ENCODE results near the gene CPNE8. TPM values are rescaled to one million over a fixed set of nuclear protein-coding genes. Genes with fewer than 3 reads are reported as not detected.

Gene CPNE8
- total RNA-seq, 1 donor from 2014 or later = 10.8 TPM

DNA sequence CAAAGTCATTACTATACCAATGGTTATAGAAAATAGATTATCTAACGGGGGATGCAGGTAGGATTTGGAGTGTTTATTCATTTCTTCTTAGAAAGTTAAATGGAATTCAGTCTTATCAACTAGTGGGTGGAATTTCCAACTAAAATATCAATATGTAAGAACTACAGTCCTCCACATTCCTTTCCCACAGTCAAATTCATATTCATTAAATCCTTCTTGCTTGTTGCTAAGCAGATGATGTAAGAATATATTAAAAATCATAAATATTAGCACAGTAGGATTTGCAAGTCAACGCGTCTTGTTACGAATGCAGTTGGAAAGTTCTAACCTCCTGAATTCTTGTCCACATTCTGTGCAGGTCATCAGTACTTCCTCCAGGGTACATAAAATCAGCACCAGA lies 259.2 kb downstream of the CPNE8 start:
- Mint-ChIP-seq H3K36me3 (ENCODE audit: low read depth, unreplicated experiment) (no peaks in the 10 kb centered on the region), H3K27ac (ENCODE audit: unreplicated experiment) (no peak overlapping the region), H3K4me3 (ENCODE audit: unreplicated experiment) (no peak overlapping the region), H3K9me3 (ENCODE audit: unreplicated experiment) (no peaks in the 10 kb centered on the region), H3K4me1 (ENCODE audit: unreplicated experiment) (no peaks in the 10 kb centered on the region), H3K27me3 (ENCODE audit: unreplicated experiment) (no peaks in the 10 kb centered on the region)
- DNase-seq (ENCODE audit: low spot score) = no peak
- TF ChIP-seq, protein P1, sequence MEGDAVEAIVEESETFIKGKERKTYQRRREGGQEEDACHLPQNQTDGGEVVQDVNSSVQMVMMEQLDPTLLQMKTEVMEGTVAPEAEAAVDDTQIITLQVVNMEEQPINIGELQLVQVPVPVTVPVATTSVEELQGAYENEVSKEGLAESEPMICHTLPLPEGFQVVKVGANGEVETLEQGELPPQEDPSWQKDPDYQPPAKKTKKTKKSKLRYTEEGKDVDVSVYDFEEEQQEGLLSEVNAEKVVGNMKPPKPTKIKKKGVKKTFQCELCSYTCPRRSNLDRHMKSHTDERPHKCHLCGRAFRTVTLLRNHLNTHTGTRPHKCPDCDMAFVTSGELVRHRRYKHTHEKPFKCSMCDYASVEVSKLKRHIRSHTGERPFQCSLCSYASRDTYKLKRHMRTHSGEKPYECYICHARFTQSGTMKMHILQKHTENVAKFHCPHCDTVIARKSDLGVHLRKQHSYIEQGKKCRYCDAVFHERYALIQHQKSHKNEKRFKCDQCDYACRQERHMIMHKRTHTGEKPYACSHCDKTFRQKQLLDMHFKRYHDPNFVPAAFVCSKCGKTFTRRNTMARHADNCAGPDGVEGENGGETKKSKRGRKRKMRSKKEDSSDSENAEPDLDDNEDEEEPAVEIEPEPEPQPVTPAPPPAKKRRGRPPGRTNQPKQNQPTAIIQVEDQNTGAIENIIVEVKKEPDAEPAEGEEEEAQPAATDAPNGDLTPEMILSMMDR (IDR thresholded peaks at IDR 0.05; ENCODE audit: unreplicated experiment) = no peak

DNA sequence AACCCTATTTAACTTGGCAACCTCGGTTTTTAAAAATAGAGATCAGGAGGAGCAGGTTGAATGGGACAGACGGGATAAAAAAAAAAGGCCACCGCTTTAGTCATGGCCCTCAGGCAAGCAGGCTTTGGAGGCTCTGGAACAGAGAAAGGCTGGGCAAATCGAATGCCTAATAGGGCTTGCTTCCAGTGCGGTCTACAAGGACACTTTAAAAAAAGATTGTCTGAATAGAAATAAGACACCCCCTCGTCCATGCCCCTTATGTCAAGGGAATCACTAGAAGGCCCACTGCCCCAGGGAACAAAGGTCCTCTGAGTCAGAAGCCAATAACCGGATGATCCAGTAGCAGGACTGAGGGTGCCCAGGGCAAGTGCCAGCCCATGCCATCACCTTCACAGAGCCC lies 265.8 kb downstream of the CPNE8 start:
- no peak overlapping the region for H3K27ac Mint-ChIP-seq (ENCODE audit: unreplicated experiment)

DNA sequence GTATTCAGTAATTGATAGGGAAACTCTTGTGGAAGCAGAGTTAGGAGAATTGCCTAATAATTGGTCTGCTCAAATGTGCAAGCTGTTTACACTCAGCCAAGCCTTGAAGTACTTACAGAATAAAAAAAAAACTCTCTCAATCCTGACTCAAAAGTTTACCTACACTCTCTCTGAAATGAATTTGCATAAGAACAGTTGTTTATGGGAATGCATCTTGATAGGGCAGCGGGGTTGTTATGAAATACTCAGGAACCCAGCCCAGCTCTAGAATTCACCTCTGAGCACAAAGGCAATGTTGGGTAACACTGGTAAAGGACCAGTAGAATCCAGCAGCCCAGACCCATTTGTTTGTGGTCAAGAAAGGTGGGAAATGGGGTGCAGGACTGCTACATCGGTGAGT lies 267.0 kb downstream of the CPNE8 start:
- Mint-ChIP-seq H3K27ac (ENCODE audit: unreplicated experiment) (no peak overlapping the region), H3K4me3 (ENCODE audit: unreplicated experiment) (no peak overlapping the region), H3K4me1 (ENCODE audit: unreplicated experiment) (peaks cover 3% of the 10 kb centered on the region), H3K9me3 (ENCODE audit: unreplicated experiment) (peaks cover 7% of the 10 kb centered on the region), H3K27me3 (ENCODE audit: unreplicated experiment) (peaks cover 3% of the 10 kb centered on the region), H3K36me3 (ENCODE audit: low read depth, unreplicated experiment) (no peaks in the 10 kb centered on the region)
- no peak for DNase-seq (ENCODE audit: low spot score)
- TF ChIP-seq, protein P1 (IDR thresholded peaks at IDR 0.05; ENCODE audit: unreplicated experiment) = no peak

More for the DNA sequence above, 265.8 kb downstream of the CPNE8 start:
- peaks cover 3% of the 10 kb centered on the region for H3K27me3 Mint-ChIP-seq (ENCODE audit: unreplicated experiment)
- TF ChIP-seq, protein P1 (IDR thresholded peaks at IDR 0.05; ENCODE audit: unreplicated experiment) = no peak
- H3K4me3 Mint-ChIP-seq (ENCODE audit: unreplicated experiment) = no peak overlapping the region
- no peak for DNase-seq (ENCODE audit: low spot score)
- no peaks in the 10 kb centered on the region for H3K36me3 Mint-ChIP-seq (ENCODE audit: low read depth, unreplicated experiment)
- peaks cover 3% of the 10 kb centered on the region for H3K4me1 Mint-ChIP-seq (ENCODE audit: unreplicated experiment)
- H3K9me3 Mint-ChIP-seq (ENCODE audit: unreplicated experiment) = peaks cover 7% of the 10 kb centered on the region

DNA sequence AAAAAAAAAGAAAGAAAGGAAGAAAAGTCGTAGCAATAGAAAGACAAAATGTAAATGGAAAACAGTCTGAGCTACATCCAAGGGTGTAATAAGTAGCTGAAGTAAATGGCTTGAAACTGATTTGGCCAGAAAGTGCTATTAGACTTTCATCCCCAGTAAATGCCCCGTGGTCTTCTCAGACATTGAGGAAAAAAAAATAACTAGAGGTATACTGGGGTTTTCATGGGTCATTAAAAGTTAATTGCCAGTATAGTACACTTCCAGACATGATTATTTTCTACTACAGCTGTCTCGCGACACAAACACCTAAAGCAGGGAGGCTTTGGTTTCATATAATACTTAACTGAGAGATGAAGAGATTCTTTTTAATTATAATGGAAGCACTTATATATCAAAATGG lies 271.9 kb downstream of the CPNE8 start:
- no peak overlapping the region for H3K27ac Mint-ChIP-seq (ENCODE audit: unreplicated experiment)
- H3K27me3 Mint-ChIP-seq (ENCODE audit: unreplicated experiment) = peaks cover 3% of the 10 kb centered on the region
- H3K4me3 Mint-ChIP-seq (ENCODE audit: unreplicated experiment) = no peak overlapping the region
- H3K9me3 Mint-ChIP-seq (ENCODE audit: unreplicated experiment) = peaks cover 17% of the 10 kb centered on the region
- H3K36me3 Mint-ChIP-seq (ENCODE audit: low read depth, unreplicated experiment) = no peaks in the 10 kb centered on the region
- peaks cover 3% of the 10 kb centered on the region for H3K4me1 Mint-ChIP-seq (ENCODE audit: unreplicated experiment)
- no peak for DNase-seq (ENCODE audit: low spot score)
- TF ChIP-seq, protein P1 (IDR thresholded peaks at IDR 0.05; ENCODE audit: unreplicated experiment) = no peak

DNA sequence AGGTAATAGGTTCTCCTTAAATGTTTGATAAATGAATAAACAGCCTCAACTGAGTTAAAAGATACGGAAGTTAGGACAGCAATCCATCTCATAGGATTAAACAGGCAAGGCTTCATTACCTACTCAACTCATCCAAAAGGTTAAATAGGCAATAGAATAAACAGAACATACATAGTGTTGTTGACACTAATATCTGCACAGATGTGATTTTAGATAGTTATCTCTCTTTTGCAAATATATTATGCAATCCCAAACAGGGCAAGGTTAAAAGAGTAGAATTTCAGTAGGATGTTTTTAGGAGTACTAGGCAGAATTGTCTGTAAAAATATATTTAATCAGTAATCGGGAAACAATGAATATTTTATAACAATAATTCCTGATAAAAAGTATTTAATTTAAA lies 276.3 kb downstream of the CPNE8 start:
- Mint-ChIP-seq H3K27me3 (ENCODE audit: unreplicated experiment) (no peaks in the 10 kb centered on the region), H3K4me3 (ENCODE audit: unreplicated experiment) (no peak overlapping the region), H3K9me3 (ENCODE audit: unreplicated experiment) (peaks cover 18% of the 10 kb centered on the region), H3K36me3 (ENCODE audit: low read depth, unreplicated experiment) (no peaks in the 10 kb centered on the region), H3K4me1 (ENCODE audit: unreplicated experiment) (no peaks in the 10 kb centered on the region), H3K27ac (ENCODE audit: unreplicated experiment) (no peak overlapping the region)
- DNase-seq (ENCODE audit: low spot score) = no peak
- TF ChIP-seq, protein P1 (IDR thresholded peaks at IDR 0.05; ENCODE audit: unreplicated experiment) = no peak

Data from endothelial cell (in vitro differentiated cells).